ENCODE results near the gene ESYT2.

Gene ESYT2

GRCh38 chr7:158682456-158682855, 146.9 kb downstream of the ESYT2 start:
- no peak for DNase-seq
